H1 (cell line): ENCODE results near the gene NCEH1. TPM values are rescaled to one million over a fixed set of nuclear protein-coding genes. Genes with fewer than 3 reads are reported as not detected.

ENCODE experiments used
- CTCF ChIA-PET: fragments of 300-600 bp; sonication (Branson Sonifier 250); formaldehyde crosslinking; loops from one replicate; lab custom pipeline; 2021; ENCODE audit not compliant: partially characterized antibody; lab: Charles Lee
- POLR2A ChIA-PET: fragments of 300-600 bp; sonication (Branson Sonifier 250); formaldehyde crosslinking; loops from one replicate; lab custom pipeline; 2021; ENCODE audit warnings: inconsistent platforms; ENCODE audit not compliant: partially characterized antibody; lab: Charles Lee
- DNase-seq, 2 experiments: peaks; one replicate each; pipeline versions ENCODE4 v3.0.0 to v3.0.0-alpha.2; 2010 to 2022; ENCODE audit warnings: low spot score in 2 of 2, low read depth in 1 of 2, mixed read lengths in 1 of 2
- FAIRE-seq: peaks from 2 replicates; lab custom pipeline; 2011; peaks lifted over from hg19 to GRCh38; lab: Jason Lieb, UNC
- H2AFZ ChIP-seq: 2 replicates; pipeline ENCODE4 v1.8.1; 2012; ENCODE audit warnings: low read length, inconsistent platforms
- H2AK5ac ChIP-seq: 2 replicates; pipeline ENCODE4 v1.6.1; 2013; ENCODE audit warnings: low read depth, low read length
- H2BK120ac ChIP-seq: replicated peaks from 2 replicates; pipeline ENCODE3; 2013; ENCODE audit warnings: low read depth, low read length, inconsistent platforms
- H2BK12ac ChIP-seq: 2 replicates; pipeline ENCODE4 v1.6.1; 2013; ENCODE audit warnings: low read depth, low read length
- H2BK15ac ChIP-seq: 2 replicates; pipeline ENCODE4 v1.6.1; 2013; ENCODE audit warnings: low read length
- H2BK20ac ChIP-seq: 2 replicates; pipeline ENCODE4 v1.6.1; 2013; ENCODE audit warnings: low read length
- H2BK5ac ChIP-seq: 2 replicates; pipeline ENCODE4 v1.6.1; 2013; ENCODE audit warnings: low read depth, low read length
- H3K14ac ChIP-seq: 2 replicates; pipeline ENCODE4 v1.6.1; 2013; ENCODE audit warnings: inconsistent platforms; ENCODE audit not compliant: insufficient read length
- H3K18ac ChIP-seq: 2 replicates; pipeline ENCODE4 v1.6.1; 2013; ENCODE audit warnings: low read length; ENCODE audit errors: extremely low read depth
- H3K23ac ChIP-seq: 2 replicates; pipeline ENCODE4 v1.6.1; 2013; ENCODE audit warnings: inconsistent platforms; ENCODE audit not compliant: insufficient read length
- H3K23me2 ChIP-seq: 2 replicates; pipeline ENCODE4 v1.6.1; 2013; ENCODE audit warnings: low read depth, low read length
- H3K27ac ChIP-seq: 2 replicates; pipeline ENCODE4 v1.6.1; 2011; ENCODE audit warnings: low read depth, low read length, inconsistent platforms
- H3K27me3 ChIP-seq, 4 experiments: replicated peaks in 1 of 4; 1 replicate in 1 of 4; 2 replicates in 3 of 4; pipeline versions ENCODE4 v1.6.1 to v1.8.1; 2011 to 2013; ENCODE audit warnings: low read length in 3 of 4, mild to moderate bottlenecking in 3 of 4, inconsistent platforms in 2 of 4, mixed read lengths in 2 of 4, moderate library complexity in 1 of 4; ENCODE audit not compliant: control insufficient read depth in 3 of 4, insufficient read depth in 3 of 4; ENCODE audit errors: extremely low read depth in 1 of 4
- H3K36me3 ChIP-seq, 4 experiments: 2 replicates each; pipeline versions ENCODE4 v1.6.1 to v1.8.1; 2011 to 2013; ENCODE audit warnings: mild to moderate bottlenecking in 4 of 4, low read length in 3 of 4, moderate library complexity in 2 of 4, control low read depth in 1 of 4, inconsistent platforms in 1 of 4; ENCODE audit not compliant: insufficient read depth in 4 of 4, control insufficient read depth in 2 of 4
- H3K4ac ChIP-seq: replicated peaks from 2 replicates; pipeline ENCODE3; 2013; ENCODE audit warnings: low read length, low read depth, mixed read lengths, inconsistent platforms; ENCODE audit not compliant: insufficient read length
- H3K4me1 ChIP-seq, 4 experiments: replicated peaks in 1 of 4; 1 replicate in 1 of 4; 2 replicates in 3 of 4; pipeline versions ENCODE4 v1.6.1 to v1.8.1; 2011 to 2013; ENCODE audit warnings: low read length in 3 of 4, inconsistent platforms in 2 of 4, mixed read lengths in 1 of 4; ENCODE audit not compliant: insufficient read depth in 4 of 4, control insufficient read depth in 3 of 4
- H3K4me2 ChIP-seq, 2 experiments: 2 replicates each; pipeline versions ENCODE4 v1.6.1 to v1.8.1; 2011 to 2013; ENCODE audit warnings: low read depth in 2 of 2, low read length in 2 of 2, control low read depth in 1 of 2, inconsistent platforms in 1 of 2, mild to moderate bottlenecking in 1 of 2; ENCODE audit not compliant: insufficient read depth in 1 of 2
- H3K4me3 ChIP-seq, 4 experiments: fragments of 200-600, 300-600 bp in 1 of 4; sonication (generic), shearing (Covaris generic), sonication (Bioruptor Twin) in 1 of 4; 2 replicates each; pipeline versions ENCODE4 v1.5.1 to v1.8.1; 2011 to 2016; ENCODE audit warnings: low read length in 4 of 4, low read depth in 3 of 4, control low read depth in 2 of 4, inconsistent platforms in 2 of 4, mild to moderate bottlenecking in 2 of 4, mixed read lengths in 1 of 4, moderate library complexity in 1 of 4; ENCODE audit not compliant: insufficient read depth in 2 of 4; ENCODE audit errors: extremely low read depth in 1 of 4
- H3K56ac ChIP-seq: replicated peaks from 2 replicates; pipeline ENCODE3; 2013; ENCODE audit warnings: low read depth, mild to moderate bottlenecking, mixed read lengths, low read length, inconsistent platforms; ENCODE audit not compliant: insufficient read length
- H3K79me1 ChIP-seq: 2 replicates; pipeline ENCODE4 v1.6.1; 2013; ENCODE audit warnings: low read depth, low read length, control low read depth
- H3K79me2 ChIP-seq, 2 experiments: 2 replicates each; pipeline versions ENCODE4 v1.6.1 to v1.8.1; 2012 to 2013; ENCODE audit warnings: low read length in 2 of 2, mild to moderate bottlenecking in 2 of 2, inconsistent platforms in 1 of 2; ENCODE audit not compliant: insufficient read depth in 2 of 2, control insufficient read depth in 1 of 2
- H3K9ac ChIP-seq, 4 experiments: replicated peaks in 1 of 4; 1 replicate in 1 of 4; 2 replicates in 3 of 4; pipeline versions ENCODE4 v1.6.1 to v1.8.1; 2011 to 2013; ENCODE audit warnings: low read depth in 3 of 4, low read length in 3 of 4, control low read depth in 2 of 4, mild to moderate bottlenecking in 2 of 4, moderate library complexity in 2 of 4, inconsistent platforms in 1 of 4; ENCODE audit errors: extremely low read depth in 1 of 4
- H3K9me3 ChIP-seq, 2 experiments: 2 replicates each; pipeline versions ENCODE4 v1.6.1 to v1.8.1; 2012 to 2013; ENCODE audit warnings: mild to moderate bottlenecking in 2 of 2, moderate library complexity in 2 of 2, control low read depth in 1 of 2, inconsistent platforms in 1 of 2, low read depth in 1 of 2, low read length in 1 of 2, mixed read lengths in 1 of 2; ENCODE audit not compliant: insufficient read depth in 2 of 2
- H4K20me1 ChIP-seq, 2 experiments: replicated peaks in 1 of 2; 2 replicates each; pipeline versions ENCODE3 to v1.8.1; 2011 to 2013; ENCODE audit warnings: inconsistent platforms in 2 of 2, low read length in 2 of 2, mild to moderate bottlenecking in 1 of 2; ENCODE audit not compliant: insufficient read depth in 2 of 2, control insufficient read depth in 1 of 2
- H4K5ac ChIP-seq: 2 replicates; pipeline ENCODE4 v1.6.1; 2013; ENCODE audit warnings: low read length, low read depth, mixed read lengths, inconsistent platforms; ENCODE audit not compliant: insufficient read length
- H4K8ac ChIP-seq: 2 replicates; pipeline ENCODE4 v1.8.0; 2013; ENCODE audit warnings: mild to moderate bottlenecking, moderate library complexity, low read length, inconsistent platforms; ENCODE audit not compliant: insufficient read depth; ENCODE audit errors: extremely low read depth
- H4K91ac ChIP-seq: replicated peaks from 2 replicates; pipeline ENCODE3; 2013; ENCODE audit warnings: low read length, mixed read lengths, inconsistent platforms; ENCODE audit not compliant: insufficient read length
- CEBPB ChIP-seq: IDR thresholded peaks from 2 replicates; pipeline ENCODE4 v1.6.1; 2012; ENCODE audit warnings: low read depth, low read length
- CHD2 ChIP-seq: IDR thresholded peaks from 2 replicates; pipeline ENCODE4 v1.6.1; 2012; ENCODE audit warnings: low read length, improper control_type of control experiment
- CREB1 ChIP-seq: IDR thresholded peaks from 2 replicates; pipeline ENCODE4 v1.6.1; 2012; ENCODE audit warnings: inconsistent platforms
- SAP30 ChIP-seq: fragments of 300-600 bp; sonication (generic); IDR thresholded peaks from 2 replicates; pipeline ENCODE4 v1.7.1; 2012; ENCODE audit warnings: low read length, moderate library complexity, mild to moderate bottlenecking, inconsistent platforms; ENCODE audit not compliant: insufficient read depth, insufficient replicate concordance
- WGBS, 2 experiments: shearing (Covaris generic) in 1 of 2; methylation state at CpG; one replicate each; pipeline versions ENCODE4 v1.1.6 to v1.1.7; 2013 to 2015; ENCODE audit warnings: low lambda C conversion rate in 2 of 2, mixed read lengths in 2 of 2, inconsistent platforms in 1 of 2, low coverage in 1 of 2, missing lambda C conversion rate in 1 of 2; ENCODE audit not compliant: insufficient replicate concordance in 2 of 2, insufficient coverage in 1 of 2, insufficient read length in 1 of 2; ENCODE audit errors: extremely low coverage in 1 of 2, missing lambda C conversion rate in 1 of 2; 5-methylcytosine and 5-hydroxymethylcytosine counted together
- polyA plus RNA-seq, 7 experiments: library from polyadenylated mRNA; depleted of rRNA in 3 of 7; stranded (reverse) in 5 of 7; unstranded in 2 of 7; fragments of >200 nt in 5 of 7; fragments of 200-250 nt in 2 of 7; gene quantifications; 1 replicate in 5 of 7; 2 replicates in 1 of 7; 4 replicates in 1 of 7; pipeline versions ENCODE4 v1.2.1 to v1.2.3, GENCODE V29; 2011 to 2013; ENCODE audit warnings: missing spikeins in 2 of 7, mixed read lengths in 2 of 7
- total RNA-seq: library from RNA; stranded (reverse); fragmentation: NEBNext Ultra II Directional; extraction: Animal tissue kit (Norgen Biotek cat#: 25700); gene quantifications from 2 replicates; pipeline ENCODE4 v1.2.1, GENCODE V29; 2021
- TF ChIP-seq, protein P1 (sequence below): IDR thresholded peaks from 2 replicates; pipeline ENCODE4 v1.6.1; 2012; ENCODE audit warnings: inconsistent platforms

Gene NCEH1
- total and polyA plus RNA-seq, 2 of the 8 experiments (the other 6 are each of a cell fraction or from before 2014, with no cell fraction given), result 2.2 to 6.4 TPM

DNA sequence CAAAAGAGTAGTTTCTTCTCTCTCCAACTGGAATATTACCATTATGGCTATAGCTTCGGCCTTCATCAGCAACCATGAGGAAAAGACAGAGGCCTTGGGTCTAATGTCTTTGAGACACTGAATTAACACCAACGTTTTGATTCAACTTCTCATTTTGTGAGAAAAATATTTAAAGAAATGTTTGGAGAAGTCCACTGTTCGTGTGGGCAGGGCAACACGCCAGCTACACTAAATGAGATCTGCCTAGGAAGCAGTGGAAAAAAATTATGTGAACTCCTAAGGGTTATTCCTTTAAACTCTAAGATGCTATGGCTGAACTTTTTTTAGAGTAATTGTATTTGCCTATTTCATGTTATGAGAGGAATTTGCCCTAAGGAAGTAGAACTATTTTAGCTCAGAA lies 41.8 kb downstream of the NCEH1 start:
- no peak for FAIRE-seq
- DNase-seq, result no peak
- Histone ChIP-seq H3K4me1 (peaks cover 2 to 3% (median 3%) of the 10 kb centered on the region in 4 experiments; a peak in 4 of 7 replicates), H3K27me3 (no peaks in the 10 kb centered on the region), H2BK20ac (no peak overlapping the region), H3K36me3 (no peaks in the 10 kb centered on the region), H3K4me2 (no peak overlapping the region), H3K9me3 (peaks cover 8 to 17% of the 10 kb centered on the region in 2 experiments; a peak in 3 of 4 replicates), H2BK120ac (no peak overlapping the region), H3K18ac (no peak overlapping the region), H2BK15ac (no peak overlapping the region), H3K14ac (no peak overlapping the region), H2BK12ac (no peak overlapping the region), H3K23ac (no peak overlapping the region), H3K27ac (no peak overlapping the region), H4K20me1 (no peaks in the 10 kb centered on the region), H3K4me3 (no peak overlapping the region), H2BK5ac (no peak overlapping the region), H3K79me1 (no peaks in the 10 kb centered on the region), H4K5ac (no peak overlapping the region), H3K23me2 (no peaks in the 10 kb centered on the region), H3K9ac (no peak overlapping the region), H3K56ac (no peak overlapping the region), H2AK5ac (no peak overlapping the region), H3K4ac (no peak overlapping the region), H3K79me2 (no peaks in the 10 kb centered on the region), H4K91ac (no peak overlapping the region), H4K8ac (no peak overlapping the region), H2AFZ (no peak overlapping the region)
- WGBS, 2 experiments, result 97% methylated on average over 4 of the region's 4 CpGs; no CpG with 5 or more reads in 1 of the 2 experiments
- ChIA-PET POLR2A (no interaction called here), CTCF (interaction anchor here (1.2 to 4.5 kb wide), 9 partner anchors 8 to 337 kb away, joined by 4 to 26 read pairs (median 6); no protein-coding TSS in a partner anchor)
- no peak for TF ChIP-seq CEBPB
- no peak for TF ChIP-seq CHD2
- TF ChIP-seq, protein P1, sequence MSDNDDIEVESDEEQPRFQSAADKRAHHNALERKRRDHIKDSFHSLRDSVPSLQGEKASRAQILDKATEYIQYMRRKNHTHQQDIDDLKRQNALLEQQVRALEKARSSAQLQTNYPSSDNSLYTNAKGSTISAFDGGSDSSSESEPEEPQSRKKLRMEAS, result no peak
- no peak for TF ChIP-seq CREB1
- TF ChIP-seq SAP30, result no peak
